Ectodermal cell (in vitro differentiated cells): ENCODE data around the gene PSMD3. TPM values are rescaled to one million over a fixed set of nuclear protein-coding genes. Genes with fewer than 3 reads are reported as not detected.

Source experiments
- H3K27ac ChIP-seq: 2 replicates; pipeline ENCODE4 v1.7.0; 2013; ENCODE audit warnings: mild to moderate bottlenecking, low read depth, low read length; ENCODE audit not compliant: insufficient read depth, poor library complexity, severe bottlenecking
- H3K27me3 ChIP-seq: 2 replicates; pipeline ENCODE4 v1.7.0; 2013; ENCODE audit warnings: mild to moderate bottlenecking, low read length; ENCODE audit not compliant: insufficient read depth, control insufficient read depth, poor library complexity, severe bottlenecking
- H3K36me3 ChIP-seq: one replicate; pipeline ENCODE4 v1.7.0; 2013; ENCODE audit warnings: low read length; ENCODE audit not compliant: control insufficient read depth, insufficient read depth
- H3K4me1 ChIP-seq: one replicate; pipeline ENCODE4 v1.7.0; 2013; ENCODE audit warnings: low read length; ENCODE audit not compliant: control insufficient read depth, insufficient read depth
- H3K4me3 ChIP-seq: 2 replicates; pipeline ENCODE4 v1.7.0; 2013; ENCODE audit warnings: low read depth, low read length, control low read depth; ENCODE audit not compliant: insufficient read depth
- H3K9me3 ChIP-seq: 2 replicates; pipeline ENCODE4 v1.7.0; 2013; ENCODE audit warnings: mild to moderate bottlenecking, low read length, moderate library complexity; ENCODE audit not compliant: control insufficient read depth
- WGBS, 2 experiments: methylation state at CpG; one replicate each; pipeline ENCODE4 v1.1.7; 2013; ENCODE audit warnings: missing lambda C conversion rate in 2 of 2; 5-methylcytosine and 5-hydroxymethylcytosine counted together
- polyA plus RNA-seq, 4 experiments: library from polyadenylated mRNA; stranded (reverse); fragments of 50-300 nt; gene quantifications; one replicate each; pipeline ENCODE4 v1.2.3, GENCODE V29; 2013

PSMD3 gene
- polyA plus RNA-seq (2013, experiment 1 of 4) = 161 TPM
- polyA plus RNA-seq (2013, experiment 2 of 4) = 154 TPM
- 119 TPM for polyA plus RNA-seq (2013, experiment 3 of 4)
- 136 TPM for polyA plus RNA-seq (2013, experiment 4 of 4)

DNA sequence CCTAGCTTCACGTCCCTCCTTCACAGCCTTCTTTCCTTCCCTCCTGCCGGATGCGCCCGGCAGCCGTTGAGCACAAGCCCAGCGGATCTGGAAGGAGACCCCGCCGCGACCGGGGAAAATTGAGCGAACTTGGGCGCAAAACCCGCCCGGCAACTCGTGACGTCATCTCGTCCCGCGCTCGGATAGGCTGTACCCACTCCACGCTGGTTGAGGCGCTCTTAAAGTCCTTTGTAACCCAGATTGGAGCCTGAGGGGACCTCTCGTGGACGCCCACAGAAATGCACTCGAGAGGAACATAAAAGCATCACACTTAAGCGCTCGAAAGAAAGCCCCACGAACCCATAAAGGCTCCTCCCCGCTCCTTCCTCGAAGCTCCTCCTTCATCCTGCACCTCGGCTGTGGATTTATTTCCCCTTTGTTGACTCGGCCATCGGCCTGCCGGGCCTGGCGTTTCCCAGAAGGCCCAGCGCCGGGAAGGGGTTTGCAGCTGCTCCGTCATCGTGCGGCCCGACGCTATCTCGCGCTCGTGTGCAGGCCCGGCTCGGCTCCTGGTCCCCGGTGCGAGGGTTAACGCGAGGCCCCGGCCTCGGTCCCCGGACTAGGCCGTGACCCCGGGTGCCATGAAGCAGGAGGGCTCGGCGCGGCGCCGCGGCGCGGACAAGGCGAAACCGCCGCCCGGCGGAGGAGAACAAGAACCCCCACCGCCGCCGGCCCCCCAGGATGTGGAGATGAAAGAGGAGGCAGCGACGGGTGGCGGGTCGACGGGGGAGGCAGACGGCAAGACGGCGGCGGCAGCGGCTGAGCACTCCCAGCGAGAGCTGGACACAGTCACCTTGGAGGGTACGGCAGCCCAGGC is at the start of gene PSMD3:
Gene PSMD3 (plus strand): TSS at position 457 of the 856 bp plus-strand sequence. CDS start 164 bp downstream, at position 621.
- WGBS, 2 experiments = 0% methylated on average over 84 of the region's 84 CpGs
- Histone ChIP-seq H3K27ac (peak within 1 kb of the TSS; percentile 88), H3K27me3 (peaks cover 18% of the 10 kb centered on the region), H3K4me3 (peak within 1 kb of the TSS; percentile 92), H3K36me3 (peaks cover 15% of the 10 kb centered on the region), H3K9me3 (no peaks in the 10 kb centered on the region), H3K4me1 (no peaks in the 10 kb centered on the region)

DNA sequence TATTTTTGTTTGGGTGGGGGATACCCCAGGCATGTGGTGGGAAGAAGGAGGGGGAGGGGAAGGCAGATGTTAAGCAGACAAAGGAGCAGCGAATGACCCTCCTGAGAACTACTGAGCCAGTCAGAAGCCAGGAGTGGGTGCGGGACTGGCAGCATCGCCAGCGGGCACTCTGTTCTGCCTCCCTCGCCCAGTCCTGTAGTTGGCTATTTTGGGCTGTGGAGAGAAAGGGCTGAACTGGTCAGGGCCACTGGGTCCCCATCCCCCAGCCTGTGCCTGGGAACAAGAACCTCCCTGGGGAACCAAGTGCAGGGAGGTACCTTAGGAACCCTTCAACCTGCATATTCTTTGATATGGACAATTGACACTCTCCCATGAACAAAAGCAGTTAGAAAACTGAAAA is 46.7 kb upstream of the PSMD3 start:
- no peaks in the 10 kb centered on the region for H3K36me3 ChIP-seq
- no peaks in the 10 kb centered on the region for H3K9me3 ChIP-seq
- H3K27ac ChIP-seq = no peak overlapping the region
- peaks cover 4% of the 10 kb centered on the region for H3K4me1 ChIP-seq
- H3K4me3 ChIP-seq = no peak overlapping the region
- 83 to 88% methylated on average over 5 of the region's 5 CpGs for WGBS, 2 experiments
- H3K27me3 ChIP-seq = no peaks in the 10 kb centered on the region

DNA sequence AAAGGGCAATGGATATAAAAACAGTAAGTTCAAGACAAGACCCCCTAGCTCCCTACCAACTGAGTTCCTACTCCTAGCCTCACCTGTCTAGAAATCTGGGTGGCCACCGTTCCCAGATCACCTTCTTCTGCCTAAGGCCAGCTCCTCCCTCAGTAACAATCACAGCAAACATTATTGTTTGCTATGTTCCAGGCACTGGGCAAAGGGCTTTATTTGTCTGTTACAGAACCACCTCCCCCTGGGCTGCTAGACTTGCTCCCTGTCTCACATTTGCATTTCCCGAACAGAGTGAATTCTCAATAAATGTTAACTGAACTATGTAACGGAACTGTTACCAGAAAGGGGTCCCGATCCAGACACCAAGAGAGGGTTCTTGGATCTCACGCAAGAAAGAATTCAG is 46.3 kb upstream of the PSMD3 start:
- Histone ChIP-seq H3K27ac (no peak overlapping the region), H3K4me1 (peaks cover 4% of the 10 kb centered on the region), H3K36me3 (no peaks in the 10 kb centered on the region), H3K4me3 (no peak overlapping the region), H3K27me3 (no peaks in the 10 kb centered on the region), H3K9me3 (no peaks in the 10 kb centered on the region)
- 88 to 92% methylated on average over 5 of the region's 5 CpGs for WGBS, 2 experiments

DNA sequence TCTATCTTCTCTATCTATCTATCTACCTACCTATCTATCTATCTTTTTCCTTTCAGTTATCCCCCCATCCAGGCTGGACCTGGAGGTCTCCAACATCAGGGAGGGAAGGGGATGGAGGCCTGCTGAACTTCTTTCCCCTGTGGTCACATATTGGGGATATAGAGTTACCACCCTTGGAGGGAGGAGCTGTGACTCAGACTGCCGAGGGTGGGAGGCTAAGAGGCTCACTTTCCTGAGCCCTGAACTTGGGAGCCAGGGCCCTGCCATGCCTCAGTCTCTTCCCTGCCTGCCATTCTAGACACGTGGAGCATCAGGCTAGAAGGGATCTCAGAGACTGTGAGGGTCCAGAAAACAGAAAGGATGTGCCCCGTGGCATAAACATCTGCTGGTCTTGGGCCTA is 44.7 kb upstream of the PSMD3 start:
- no peak overlapping the region for H3K27ac ChIP-seq
- WGBS, 2 experiments = 77 to 82% methylated on average over 3 of the region's 3 CpGs
- no peaks in the 10 kb centered on the region for H3K27me3 ChIP-seq
- H3K36me3 ChIP-seq = no peaks in the 10 kb centered on the region
- no peaks in the 10 kb centered on the region for H3K9me3 ChIP-seq
- no peak overlapping the region for H3K4me3 ChIP-seq
- H3K4me1 ChIP-seq = peaks cover 4% of the 10 kb centered on the region

DNA sequence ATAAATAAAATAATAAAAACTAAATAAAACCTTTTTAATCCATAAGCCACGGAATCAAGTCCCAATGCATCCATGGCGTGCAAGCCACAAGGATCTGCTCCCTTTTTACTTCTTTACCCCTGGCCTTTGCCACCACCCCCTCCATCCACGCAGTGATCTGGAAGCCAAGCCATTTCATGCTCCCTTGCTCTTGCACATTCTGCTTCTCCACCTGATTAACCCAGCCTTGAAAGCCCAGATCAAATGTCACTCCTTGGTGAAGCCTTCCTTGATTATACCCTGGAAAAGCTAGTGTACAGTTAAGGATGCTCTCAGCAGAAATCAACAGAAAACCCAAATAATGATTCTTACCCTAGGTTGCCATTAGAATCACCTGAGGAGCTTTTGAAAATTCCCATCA is 43.2 kb upstream of the PSMD3 start:
- Histone ChIP-seq H3K27me3 (no peaks in the 10 kb centered on the region), H3K27ac (no peak overlapping the region), H3K4me1 (peaks cover 4% of the 10 kb centered on the region), H3K36me3 (no peaks in the 10 kb centered on the region), H3K9me3 (no peaks in the 10 kb centered on the region), H3K4me3 (no peak overlapping the region)
- 90 to 94% methylated on average over 3 of the region's 3 CpGs for WGBS, 2 experiments

DNA sequence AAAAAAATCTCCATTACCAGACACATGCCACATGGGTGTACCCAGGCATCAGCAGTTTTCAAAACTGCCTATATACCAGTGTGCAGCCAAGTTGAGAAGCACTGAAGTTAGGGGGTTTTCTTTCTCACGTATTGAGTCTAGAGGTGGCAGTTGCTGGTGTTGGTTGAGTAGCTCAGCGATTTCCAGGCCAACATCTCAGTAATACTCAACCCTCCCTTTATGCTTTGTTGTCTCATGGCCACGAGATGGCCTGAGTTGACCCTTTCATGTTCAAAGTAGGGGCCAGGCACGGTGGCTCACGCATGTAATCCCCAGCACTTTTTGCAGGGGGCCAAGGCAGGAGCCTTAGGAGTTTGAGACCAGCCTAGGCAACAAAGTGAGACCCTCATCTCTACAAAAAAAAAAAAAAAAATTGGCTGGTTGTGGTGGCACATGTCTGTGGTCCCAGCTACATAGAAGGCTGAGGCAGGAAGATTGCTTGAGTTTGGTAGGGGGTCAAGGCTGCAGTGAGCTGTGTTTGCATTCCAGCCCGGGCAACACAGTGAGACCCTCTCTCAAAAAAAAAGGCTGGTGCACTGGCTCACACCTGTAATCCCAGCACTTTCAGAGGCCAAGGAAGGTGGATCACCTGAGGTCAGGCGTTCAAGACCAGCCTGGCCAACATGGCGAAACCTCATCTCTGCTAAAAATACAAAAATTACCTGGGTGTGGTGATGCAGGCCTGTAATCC is 42.3 kb upstream of the PSMD3 start:
- H3K36me3 ChIP-seq = no peaks in the 10 kb centered on the region
- H3K27ac ChIP-seq = no peak overlapping the region
- no peaks in the 10 kb centered on the region for H3K27me3 ChIP-seq
- peaks cover 4% of the 10 kb centered on the region for H3K4me1 ChIP-seq
- no peak overlapping the region for H3K4me3 ChIP-seq
- WGBS, 2 experiments = 80 to 87% methylated on average over 8 of the region's 8 CpGs
- no peaks in the 10 kb centered on the region for H3K9me3 ChIP-seq

DNA sequence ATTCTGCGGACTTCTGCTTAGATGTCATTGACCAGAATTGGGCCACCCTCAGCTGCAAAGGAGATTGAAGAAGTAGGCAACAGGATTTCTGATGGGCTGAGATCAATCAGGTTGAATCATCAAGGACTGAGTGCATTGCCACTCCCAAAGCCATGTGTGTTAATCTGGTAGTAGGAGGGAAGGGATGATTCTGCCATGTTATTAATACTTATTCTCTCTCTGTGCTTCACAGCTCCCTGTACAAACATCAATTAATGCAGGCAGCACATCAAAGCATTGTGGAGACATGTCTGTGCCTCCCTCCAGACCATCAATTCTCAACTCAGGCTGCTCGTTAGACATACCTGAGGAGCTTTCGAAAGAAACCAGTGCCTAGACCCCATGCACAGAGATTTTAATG is 41.5 kb upstream of the PSMD3 start:
- no peaks in the 10 kb centered on the region for H3K36me3 ChIP-seq
- no peaks in the 10 kb centered on the region for H3K9me3 ChIP-seq
- H3K27ac ChIP-seq = no peak overlapping the region
- 87 to 93% methylated on average over 3 of the region's 3 CpGs for WGBS, 2 experiments
- H3K4me3 ChIP-seq = no peak overlapping the region
- no peaks in the 10 kb centered on the region for H3K27me3 ChIP-seq
- no peaks in the 10 kb centered on the region for H3K4me1 ChIP-seq

DNA sequence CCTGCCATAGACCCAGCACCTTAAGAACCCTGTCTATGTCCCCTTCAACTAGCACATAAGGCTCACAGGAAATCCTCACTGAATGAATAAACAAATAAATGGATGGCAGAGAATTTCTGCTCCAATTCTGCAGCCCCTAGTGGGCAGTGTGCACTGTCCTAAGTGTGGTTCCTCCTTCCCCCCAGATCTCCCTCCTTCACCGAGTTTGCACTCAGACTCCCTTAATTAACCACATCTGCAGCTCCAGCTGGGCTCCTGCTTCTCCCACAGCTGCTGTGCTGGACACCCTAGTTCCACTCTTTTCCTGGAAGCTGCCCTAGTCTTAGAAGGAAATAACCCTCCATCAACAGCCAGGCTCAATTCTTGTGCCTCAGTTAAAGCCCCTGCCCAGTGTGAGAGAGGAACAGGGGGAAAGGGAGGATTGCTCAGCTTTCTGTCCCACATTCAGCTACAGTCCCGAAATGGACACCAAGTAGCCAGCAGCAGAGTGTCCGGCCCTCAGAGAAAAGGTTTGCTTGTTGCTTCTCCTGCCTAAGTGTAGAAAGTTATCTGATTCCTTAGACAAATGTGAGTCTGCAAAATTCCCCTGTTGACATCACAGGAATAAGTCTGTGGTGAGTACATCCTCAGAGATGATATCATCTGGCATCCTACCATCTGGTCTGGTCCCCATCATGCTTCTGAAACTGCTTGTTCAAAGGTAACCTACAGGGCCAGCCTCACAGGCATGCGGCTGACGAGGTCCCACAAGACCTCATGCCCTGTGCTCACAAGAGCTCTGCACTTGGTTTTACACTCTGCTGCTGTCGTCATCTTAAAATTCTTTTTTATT is 40.8 kb upstream of the PSMD3 start:
- Histone ChIP-seq H3K27me3 (no peaks in the 10 kb centered on the region), H3K4me3 (no peak overlapping the region), H3K4me1 (no peaks in the 10 kb centered on the region), H3K36me3 (no peaks in the 10 kb centered on the region), H3K27ac (no peak overlapping the region), H3K9me3 (no peaks in the 10 kb centered on the region)
- WGBS, 2 experiments = 83 to 84% methylated on average over 6 of the region's 6 CpGs

DNA sequence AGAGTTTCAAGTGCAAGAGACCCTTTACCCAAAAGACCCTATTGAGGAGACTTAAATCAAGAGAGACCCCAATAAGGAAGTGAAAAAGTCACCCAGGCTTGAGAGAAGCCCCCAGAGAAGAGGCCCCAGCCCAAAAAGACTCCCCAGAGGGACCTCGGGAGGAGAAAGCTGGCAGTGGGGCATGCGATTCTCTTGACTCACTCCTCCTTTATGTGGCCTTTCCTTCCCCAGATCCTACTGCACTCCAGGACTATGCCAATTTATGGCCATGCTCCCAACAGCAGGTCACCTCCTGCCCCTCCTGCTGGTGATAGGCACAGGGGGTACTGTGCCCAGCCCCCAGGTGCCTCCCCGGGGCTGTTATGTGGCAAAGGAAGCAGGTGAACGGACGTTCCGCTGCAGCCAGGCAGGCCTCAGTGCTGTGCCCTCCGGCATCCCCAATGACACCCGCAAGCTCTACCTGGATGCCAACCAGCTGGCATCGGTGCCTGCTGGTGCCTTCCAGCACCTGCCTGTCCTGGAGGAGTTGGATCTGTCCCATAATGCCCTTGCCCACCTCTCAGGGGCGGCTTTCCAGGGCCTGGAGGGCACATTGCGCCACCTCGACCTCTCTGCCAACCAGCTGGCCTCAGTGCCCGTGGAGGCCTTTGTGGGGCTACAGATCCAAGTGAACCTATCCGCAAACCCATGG is 36.8 kb upstream of the PSMD3 start:
- no peaks in the 10 kb centered on the region for H3K36me3 ChIP-seq
- H3K27ac ChIP-seq = no peak overlapping the region
- H3K4me1 ChIP-seq = no peaks in the 10 kb centered on the region
- WGBS, 2 experiments = 93 to 94% methylated on average over 14 of the region's 14 CpGs
- no peak overlapping the region for H3K4me3 ChIP-seq
- H3K27me3 ChIP-seq = no peaks in the 10 kb centered on the region
- H3K9me3 ChIP-seq = no peaks in the 10 kb centered on the region
